Spleen (tissue), 7 donors: ENCODE results near the gene CYP3A4.
"Not testable (repeated sequence)": the region's sequence is repeated elsewhere in the genome, so short reads cannot be mapped to it uniquely, and the experiment has no call there.

ENCODE experiments used
- POLR2A ChIP-seq, 3 donors: fragments of 450-650 bp; IDR thresholded peaks; one replicate each; pipeline ENCODE4 v1.5.1; 2017; ENCODE audit warnings: antibody characterized with exemption in 3 of 3, mild to moderate bottlenecking in 1 of 3
- POLR2AphosphoS5 ChIP-seq, 3 donors: sonication (generic); formaldehyde crosslinking; IDR thresholded peaks; one replicate each; pipeline ENCODE4 v1.5.1; 2017; ENCODE audit warnings: antibody characterized with exemption in 3 of 3
- TF ChIP-seq, protein P1 (sequence below), 11 experiments: fragments of 200-600 bp in 7 of 11; fragments of 450-650 bp in 4 of 11; sonication (generic) in 4 of 11; IDR thresholded peaks in 8 of 11; conservative IDR thresholded peaks in 3 of 11; 1 replicate in 7 of 11; 2 replicates in 4 of 11; pipeline versions ENCODE4 v1.4.0 to v1.8.0; 2016 to 2021; ENCODE audit warnings: antibody characterized with exemption in 11 of 11, inconsistent platforms in 4 of 11, mild to moderate bottlenecking in 1 of 11
- donor health status: DM: no; HTN: no; CAD: no; lungs with moderate emphysema.
- donor health status: DM: no; HTN: no; CAD: no.
- donor health status: DM: no; HTN: no; CAD: no.

- TF ChIP-seq, protein P1, sequence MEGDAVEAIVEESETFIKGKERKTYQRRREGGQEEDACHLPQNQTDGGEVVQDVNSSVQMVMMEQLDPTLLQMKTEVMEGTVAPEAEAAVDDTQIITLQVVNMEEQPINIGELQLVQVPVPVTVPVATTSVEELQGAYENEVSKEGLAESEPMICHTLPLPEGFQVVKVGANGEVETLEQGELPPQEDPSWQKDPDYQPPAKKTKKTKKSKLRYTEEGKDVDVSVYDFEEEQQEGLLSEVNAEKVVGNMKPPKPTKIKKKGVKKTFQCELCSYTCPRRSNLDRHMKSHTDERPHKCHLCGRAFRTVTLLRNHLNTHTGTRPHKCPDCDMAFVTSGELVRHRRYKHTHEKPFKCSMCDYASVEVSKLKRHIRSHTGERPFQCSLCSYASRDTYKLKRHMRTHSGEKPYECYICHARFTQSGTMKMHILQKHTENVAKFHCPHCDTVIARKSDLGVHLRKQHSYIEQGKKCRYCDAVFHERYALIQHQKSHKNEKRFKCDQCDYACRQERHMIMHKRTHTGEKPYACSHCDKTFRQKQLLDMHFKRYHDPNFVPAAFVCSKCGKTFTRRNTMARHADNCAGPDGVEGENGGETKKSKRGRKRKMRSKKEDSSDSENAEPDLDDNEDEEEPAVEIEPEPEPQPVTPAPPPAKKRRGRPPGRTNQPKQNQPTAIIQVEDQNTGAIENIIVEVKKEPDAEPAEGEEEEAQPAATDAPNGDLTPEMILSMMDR (IDR thresholded peaks at IDR 0.05 in 8 of 11, conservative IDR thresholded peaks at IDR 0.05 in 3 of 11) = not testable (repeated sequence)
- TF ChIP-seq POLR2A, POLR2AphosphoS5 (IDR thresholded peaks at IDR 0.05): not testable (repeated sequence)
Measured at GRCh38 chr7:99801407-99801806, 17.4 kb upstream of the CYP3A4 start.
